ENCODE data around the gene SULT2B1.

DNA sequence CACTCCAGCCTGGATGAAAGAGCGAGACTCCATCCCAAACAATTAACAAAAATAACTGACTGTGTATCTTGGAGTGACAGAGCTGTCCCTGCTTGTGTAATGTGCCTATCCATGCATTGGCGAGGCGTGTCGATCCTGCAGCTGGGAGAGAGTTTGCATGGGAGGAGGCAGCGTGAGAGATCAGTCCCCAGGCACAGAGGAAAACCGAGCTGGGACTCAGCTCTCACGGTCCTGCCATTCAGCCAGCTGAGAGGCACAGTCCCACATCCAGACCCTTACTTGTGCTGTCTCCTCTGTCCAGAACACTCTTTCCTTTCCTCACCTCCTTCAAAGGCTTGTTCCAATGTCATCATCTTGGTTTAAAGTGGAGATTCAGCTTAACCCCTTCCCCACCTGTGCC is 11.9 kb upstream of the SULT2B1 start:
- TF ChIP-seq MYC (IDR thresholded peaks at IDR 0.05; ENCODE audit: low read depth, low read length) (no peak), POLR2A (IDR thresholded peaks at IDR 0.05; ENCODE audit: extremely low read depth, insufficient read length) (no peak)
- TF ChIP-seq, protein P1, sequence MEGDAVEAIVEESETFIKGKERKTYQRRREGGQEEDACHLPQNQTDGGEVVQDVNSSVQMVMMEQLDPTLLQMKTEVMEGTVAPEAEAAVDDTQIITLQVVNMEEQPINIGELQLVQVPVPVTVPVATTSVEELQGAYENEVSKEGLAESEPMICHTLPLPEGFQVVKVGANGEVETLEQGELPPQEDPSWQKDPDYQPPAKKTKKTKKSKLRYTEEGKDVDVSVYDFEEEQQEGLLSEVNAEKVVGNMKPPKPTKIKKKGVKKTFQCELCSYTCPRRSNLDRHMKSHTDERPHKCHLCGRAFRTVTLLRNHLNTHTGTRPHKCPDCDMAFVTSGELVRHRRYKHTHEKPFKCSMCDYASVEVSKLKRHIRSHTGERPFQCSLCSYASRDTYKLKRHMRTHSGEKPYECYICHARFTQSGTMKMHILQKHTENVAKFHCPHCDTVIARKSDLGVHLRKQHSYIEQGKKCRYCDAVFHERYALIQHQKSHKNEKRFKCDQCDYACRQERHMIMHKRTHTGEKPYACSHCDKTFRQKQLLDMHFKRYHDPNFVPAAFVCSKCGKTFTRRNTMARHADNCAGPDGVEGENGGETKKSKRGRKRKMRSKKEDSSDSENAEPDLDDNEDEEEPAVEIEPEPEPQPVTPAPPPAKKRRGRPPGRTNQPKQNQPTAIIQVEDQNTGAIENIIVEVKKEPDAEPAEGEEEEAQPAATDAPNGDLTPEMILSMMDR (IDR thresholded peaks at IDR 0.05; ENCODE audit: low read depth, low read length): no peak
- TF ChIP-seq, protein P2, sequence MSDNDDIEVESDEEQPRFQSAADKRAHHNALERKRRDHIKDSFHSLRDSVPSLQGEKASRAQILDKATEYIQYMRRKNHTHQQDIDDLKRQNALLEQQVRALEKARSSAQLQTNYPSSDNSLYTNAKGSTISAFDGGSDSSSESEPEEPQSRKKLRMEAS (IDR thresholded peaks at IDR 0.05; ENCODE audit: low read depth, low read length): no peak

Measured in NB4 (cell line).